ENCODE measurements around the gene TOP3A.

- no peak for TF ChIP-seq POLR2A (IDR thresholded peaks at IDR 0.05; ENCODE audit: low read depth)
- TF ChIP-seq CTCF (IDR thresholded peaks at IDR 0.05) = no peak
Observed at GRCh38 chr17:18252160-18252559, 62.6 kb downstream of the TOP3A start.
